Measurements from ENCODE around the gene GALNT13.

The GALNT13 gene

GRCh38 chr2:154240316-154240715 is 368.6 kb downstream of the GALNT13 start:
- no peak for DNase-seq (ENCODE audit: low read depth, low spot score)
- no peak overlapping the region for H3K4me3 ChIP-seq (ENCODE audit: low read depth, low read length)
- ChIA-PET CTCF (no interaction called here), POLR2A (no interaction called here)
- no peak for TF ChIP-seq CTCF (IDR thresholded peaks at IDR 0.05; ENCODE audit: insufficient read depth, low read length, missing control alignments)

GRCh38 chr2:154240921-154241379 is 369.2 kb downstream of the GALNT13 start:
- no peak for DNase-seq (ENCODE audit: low read depth, low spot score)
- POLR2A ChIA-PET, result no interaction called here
- no peak for TF ChIP-seq CTCF (IDR thresholded peaks at IDR 0.05; ENCODE audit: insufficient read depth, low read length, missing control alignments)
- CTCF ChIA-PET, result no interaction called here
- H3K4me3 ChIP-seq (ENCODE audit: low read depth, low read length), result no peak overlapping the region

GRCh38 chr2:154242687-154243086 is 371.0 kb downstream of the GALNT13 start:
- ChIA-PET CTCF (no interaction called here), POLR2A (no interaction called here)
- no peak for TF ChIP-seq CTCF (IDR thresholded peaks at IDR 0.05; ENCODE audit: insufficient read depth, low read length, missing control alignments)
- DNase-seq (ENCODE audit: low read depth, low spot score), result no peak
- no peak overlapping the region for H3K4me3 ChIP-seq (ENCODE audit: low read depth, low read length)

- ChIA-PET POLR2A (no interaction called here), CTCF (no interaction called here)
- no peak for TF ChIP-seq CTCF (IDR thresholded peaks at IDR 0.05; ENCODE audit: insufficient read depth, low read length, missing control alignments)
- H3K4me3 ChIP-seq (ENCODE audit: low read depth, low read length), result no peak overlapping the region
- DNase-seq (ENCODE audit: low read depth, low spot score), result no peak
Measured at GRCh38 chr2:154243685-154244084, 372.0 kb downstream of the GALNT13 start.

- TF ChIP-seq CTCF (IDR thresholded peaks at IDR 0.05; ENCODE audit: insufficient read depth, low read length, missing control alignments), result no peak
- no peak overlapping the region for H3K4me3 ChIP-seq (ENCODE audit: low read depth, low read length)
- ChIA-PET POLR2A (no interaction called here), CTCF (no interaction called here)
- no peak for DNase-seq (ENCODE audit: low read depth, low spot score)
Measured at GRCh38 chr2:154244932-154245331, 373.2 kb downstream of the GALNT13 start.

- TF ChIP-seq CTCF (IDR thresholded peaks at IDR 0.05; ENCODE audit: insufficient read depth, low read length, missing control alignments), result no peak
- POLR2A ChIA-PET, result no interaction called here
- CTCF ChIA-PET, result no interaction called here
- no peak for DNase-seq (ENCODE audit: low read depth, low spot score)
- no peak overlapping the region for H3K4me3 ChIP-seq (ENCODE audit: low read depth, low read length)
Measured at GRCh38 chr2:154247503-154247902, 375.8 kb downstream of the GALNT13 start.
